ENCODE data around the gene FRYL.

FRYL gene

DNA sequence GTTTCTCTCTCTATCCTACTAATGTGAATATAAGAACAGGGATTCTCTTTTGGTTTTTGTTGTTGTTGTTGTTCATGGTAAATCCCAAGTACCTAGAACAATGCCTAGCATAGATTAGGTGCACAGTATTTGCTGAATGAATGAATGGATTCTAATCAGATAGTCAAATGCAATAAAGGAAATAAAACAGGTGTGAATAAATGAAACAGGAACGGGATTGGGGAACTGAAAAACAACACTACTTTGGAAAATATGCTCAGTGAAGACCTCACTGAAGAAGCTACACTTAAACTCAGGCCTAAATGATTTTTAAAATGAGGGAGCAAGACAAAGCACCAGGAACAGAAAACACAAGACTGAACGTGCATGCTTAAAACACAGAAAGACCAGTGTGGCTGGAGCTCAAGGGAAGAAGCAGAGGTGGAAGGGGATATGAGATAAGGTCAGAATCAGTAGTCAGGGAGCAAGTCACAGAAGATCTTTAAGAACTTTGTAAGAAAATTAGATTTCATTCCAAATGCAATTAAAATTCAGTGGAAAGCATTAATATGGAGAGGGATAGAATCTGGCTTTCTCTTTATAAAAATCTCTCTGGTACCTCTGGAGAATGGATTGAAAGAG is 145.3 kb downstream of the FRYL start:
- no peak overlapping the region for H3K4me3 ChIP-seq (ENCODE audit: low read depth, low read length)
- in situ Hi-C loops (cut with HindIII; ENCODE audit: low sequenced_read_pairs) = no loop called here
- no peak for TF ChIP-seq CTCF (IDR thresholded peaks at IDR 0.05; ENCODE audit: low read depth, low read length, missing control alignments)
- DNase-seq (ENCODE audit: low read depth) = no peak

GRCh38 chr4:48633657-48634056 is 146.4 kb downstream of the FRYL start:
- no peak overlapping the region for H3K4me3 ChIP-seq (ENCODE audit: low read depth, low read length)
- TF ChIP-seq CTCF (IDR thresholded peaks at IDR 0.05; ENCODE audit: low read depth, low read length, missing control alignments) = no peak
- in situ Hi-C loops (cut with HindIII; ENCODE audit: low sequenced_read_pairs) = no loop called here
- no peak for DNase-seq (ENCODE audit: low read depth)

DNA sequence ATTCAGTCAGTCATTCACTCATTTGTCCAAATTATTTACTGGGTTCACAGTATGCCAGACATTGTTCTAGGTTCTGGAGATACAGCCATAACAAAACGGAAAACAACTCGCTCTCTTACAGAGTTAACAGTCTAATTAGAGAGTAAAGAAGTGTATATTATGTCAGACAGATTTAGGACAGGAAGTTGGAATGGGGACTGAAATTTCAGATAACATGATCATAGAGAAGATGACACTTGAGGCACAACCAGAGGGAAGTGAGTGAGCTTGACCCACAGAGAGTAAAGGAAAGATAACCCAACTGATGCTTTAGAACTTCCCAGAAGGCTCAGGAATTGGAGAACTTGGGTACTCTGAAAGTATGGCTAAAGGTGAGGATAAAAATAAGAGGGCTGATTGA is 150.6 kb downstream of the FRYL start:
- TF ChIP-seq CTCF (IDR thresholded peaks at IDR 0.05; ENCODE audit: low read depth, low read length, missing control alignments) = no peak
- in situ Hi-C loops (cut with HindIII; ENCODE audit: low sequenced_read_pairs) = no loop called here
- no peak overlapping the region for H3K4me3 ChIP-seq (ENCODE audit: low read depth, low read length)
- DNase-seq (ENCODE audit: low read depth) = no peak

DNA sequence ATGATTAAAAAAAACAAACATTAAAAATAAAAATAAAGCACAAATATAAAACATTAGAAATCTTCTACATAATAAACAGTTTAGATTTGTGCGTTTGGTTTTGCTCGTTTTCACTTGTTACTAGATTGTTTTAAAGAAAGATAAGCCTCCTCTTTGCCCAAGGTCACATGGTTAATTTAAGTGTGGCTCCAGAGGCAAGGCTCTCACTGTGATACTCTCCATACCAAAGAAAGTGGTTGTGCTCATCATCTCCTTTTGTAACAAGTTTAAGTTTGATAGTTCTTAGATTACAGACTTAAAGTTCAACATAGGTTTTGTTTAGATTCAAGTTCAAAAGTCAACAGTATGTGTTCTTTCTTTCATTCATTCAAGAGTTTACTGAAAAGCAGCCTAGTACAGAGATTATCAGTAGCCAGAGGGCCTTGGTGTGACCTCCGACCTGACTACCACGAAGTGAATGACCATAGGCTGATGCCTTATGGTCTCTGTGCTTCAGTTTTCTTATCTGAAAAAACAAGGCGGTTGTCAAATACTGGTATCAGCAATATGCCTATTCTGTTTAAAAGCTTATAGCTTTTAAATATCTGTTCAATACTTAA is 156.8 kb downstream of the FRYL start:
- DNase-seq (ENCODE audit: low read depth) = no peak
- no peak for TF ChIP-seq CTCF (IDR thresholded peaks at IDR 0.05; ENCODE audit: low read depth, low read length, missing control alignments)
- no peak overlapping the region for H3K4me3 ChIP-seq (ENCODE audit: low read depth, low read length)
- in situ Hi-C loops (cut with HindIII; ENCODE audit: low sequenced_read_pairs) = no loop called here

GRCh38 chr4:48620831-48621230 is 159.2 kb downstream of the FRYL start:
- in situ Hi-C loops (cut with HindIII; ENCODE audit: low sequenced_read_pairs) = no loop called here
- no peak for TF ChIP-seq CTCF (IDR thresholded peaks at IDR 0.05; ENCODE audit: low read depth, low read length, missing control alignments)
- no peak for DNase-seq (ENCODE audit: low read depth)
- H3K4me3 ChIP-seq (ENCODE audit: low read depth, low read length) = no peak overlapping the region

DNA sequence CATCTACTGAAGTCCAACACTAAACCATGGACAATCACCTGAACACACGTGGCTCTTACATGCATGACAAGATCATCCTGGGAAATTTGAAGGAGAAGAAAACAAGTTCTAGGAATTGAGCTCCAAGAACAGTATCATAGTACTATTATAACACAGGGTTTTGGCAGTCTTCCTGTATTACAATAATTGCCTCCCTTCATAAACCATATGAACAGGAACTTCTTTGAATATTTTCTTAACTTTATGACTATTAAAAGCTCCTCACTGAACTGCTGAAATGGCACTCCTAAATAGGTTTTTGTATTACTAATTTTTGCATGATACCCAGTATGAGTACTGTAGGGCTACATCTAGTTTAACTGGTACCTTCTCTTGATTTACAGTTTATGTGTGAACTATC is 160.0 kb downstream of the FRYL start:
- DNase-seq (ENCODE audit: low read depth) = no peak
- in situ Hi-C loops (cut with HindIII; ENCODE audit: low sequenced_read_pairs) = no loop called here
- TF ChIP-seq CTCF (IDR thresholded peaks at IDR 0.05; ENCODE audit: low read depth, low read length, missing control alignments) = no peak
- no peak overlapping the region for H3K4me3 ChIP-seq (ENCODE audit: low read depth, low read length)

Data from astrocyte of the cerebellum (primary cell).